GM19023 (cell line): ENCODE measurements around the gene EXOC3L4.
"Not testable (repeated sequence)": the region's sequence is repeated elsewhere in the genome, so short reads cannot be mapped to it uniquely, and the experiment has no call there.

ENCODE experiments used
- ATAC-seq: cut with Tn5 transposase; IDR thresholded peaks from one replicate; pipeline ENCODE4 v1.9.1; 2021; ENCODE audit warnings: mild to moderate bottlenecking, moderate library complexity; ENCODE audit not compliant: unreplicated experiment

EXOC3L4 gene

GRCh38 chr14:103146141-103146709 is 51.7 kb downstream of the EXOC3L4 start:
- ATAC-seq = no peak

- no peak for ATAC-seq
These were observed 55.1 kb downstream of the EXOC3L4 start for GRCh38 chr14:103149351-103150237.

GRCh38 chr14:103151270-103151945 is 56.9 kb downstream of the EXOC3L4 start:
- ATAC-seq = no peak

- no peak for ATAC-seq
These were observed 60.5 kb downstream of the EXOC3L4 start for GRCh38 chr14:103155010-103155409.

GRCh38 chr14:103155416-103155815 is 60.9 kb downstream of the EXOC3L4 start:
- ATAC-seq = not testable (repeated sequence)

GRCh38 chr14:103155826-103156394 is 61.4 kb downstream of the EXOC3L4 start:
- ATAC-seq = no peak

- no peak for ATAC-seq
These were observed 62.3 kb downstream of the EXOC3L4 start for GRCh38 chr14:103156651-103157378.

- no peak for ATAC-seq
These were observed 63.4 kb downstream of the EXOC3L4 start for GRCh38 chr14:103157969-103158368.

GRCh38 chr14:103158688-103159087 is 64.2 kb downstream of the EXOC3L4 start:
- no peak for ATAC-seq
